ENCODE data around the gene EIF2B2.

DNA sequence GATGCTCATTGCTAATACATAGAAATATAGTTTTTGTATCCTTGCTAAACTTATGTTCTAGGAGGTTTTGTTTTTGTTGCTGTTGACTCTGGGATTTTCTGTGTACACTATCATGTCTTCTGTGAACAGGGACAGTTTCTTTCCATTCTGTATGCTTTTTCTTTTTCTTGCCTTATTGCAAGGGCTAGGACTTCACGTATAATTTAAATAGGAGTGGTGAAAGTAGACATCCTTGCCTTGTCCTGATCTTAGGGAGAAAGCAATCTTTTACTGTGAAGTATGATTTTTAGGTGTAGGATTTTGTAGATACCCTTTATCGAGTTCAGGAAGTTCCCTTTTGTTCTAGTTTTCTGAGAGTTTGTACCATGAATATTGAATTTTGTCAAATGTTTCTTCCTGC is 1.5 kb upstream of the EIF2B2 start:
- TF ChIP-seq, protein P1, sequence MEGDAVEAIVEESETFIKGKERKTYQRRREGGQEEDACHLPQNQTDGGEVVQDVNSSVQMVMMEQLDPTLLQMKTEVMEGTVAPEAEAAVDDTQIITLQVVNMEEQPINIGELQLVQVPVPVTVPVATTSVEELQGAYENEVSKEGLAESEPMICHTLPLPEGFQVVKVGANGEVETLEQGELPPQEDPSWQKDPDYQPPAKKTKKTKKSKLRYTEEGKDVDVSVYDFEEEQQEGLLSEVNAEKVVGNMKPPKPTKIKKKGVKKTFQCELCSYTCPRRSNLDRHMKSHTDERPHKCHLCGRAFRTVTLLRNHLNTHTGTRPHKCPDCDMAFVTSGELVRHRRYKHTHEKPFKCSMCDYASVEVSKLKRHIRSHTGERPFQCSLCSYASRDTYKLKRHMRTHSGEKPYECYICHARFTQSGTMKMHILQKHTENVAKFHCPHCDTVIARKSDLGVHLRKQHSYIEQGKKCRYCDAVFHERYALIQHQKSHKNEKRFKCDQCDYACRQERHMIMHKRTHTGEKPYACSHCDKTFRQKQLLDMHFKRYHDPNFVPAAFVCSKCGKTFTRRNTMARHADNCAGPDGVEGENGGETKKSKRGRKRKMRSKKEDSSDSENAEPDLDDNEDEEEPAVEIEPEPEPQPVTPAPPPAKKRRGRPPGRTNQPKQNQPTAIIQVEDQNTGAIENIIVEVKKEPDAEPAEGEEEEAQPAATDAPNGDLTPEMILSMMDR (IDR thresholded peaks at IDR 0.05): no peak
- TF ChIP-seq POLR2A (IDR thresholded peaks at IDR 0.05) (no peak), POLR2AphosphoS5 (IDR thresholded peaks at IDR 0.05) (no peak), EP300 (IDR thresholded peaks at IDR 0.05) (no peak)
